NCI-H510A (cell line): Measurements from ENCODE around the gene CEP192.
"Not testable (repeated sequence)": the region's sequence is repeated elsewhere in the genome, so short reads cannot be mapped to it uniquely, and the experiment has no call there.

ENCODE experiments used
- DNase-seq: peaks from one replicate; lab custom pipeline; 2025; lab: John Stamatoyannopoulos, UW

CEP192 gene

DNA sequence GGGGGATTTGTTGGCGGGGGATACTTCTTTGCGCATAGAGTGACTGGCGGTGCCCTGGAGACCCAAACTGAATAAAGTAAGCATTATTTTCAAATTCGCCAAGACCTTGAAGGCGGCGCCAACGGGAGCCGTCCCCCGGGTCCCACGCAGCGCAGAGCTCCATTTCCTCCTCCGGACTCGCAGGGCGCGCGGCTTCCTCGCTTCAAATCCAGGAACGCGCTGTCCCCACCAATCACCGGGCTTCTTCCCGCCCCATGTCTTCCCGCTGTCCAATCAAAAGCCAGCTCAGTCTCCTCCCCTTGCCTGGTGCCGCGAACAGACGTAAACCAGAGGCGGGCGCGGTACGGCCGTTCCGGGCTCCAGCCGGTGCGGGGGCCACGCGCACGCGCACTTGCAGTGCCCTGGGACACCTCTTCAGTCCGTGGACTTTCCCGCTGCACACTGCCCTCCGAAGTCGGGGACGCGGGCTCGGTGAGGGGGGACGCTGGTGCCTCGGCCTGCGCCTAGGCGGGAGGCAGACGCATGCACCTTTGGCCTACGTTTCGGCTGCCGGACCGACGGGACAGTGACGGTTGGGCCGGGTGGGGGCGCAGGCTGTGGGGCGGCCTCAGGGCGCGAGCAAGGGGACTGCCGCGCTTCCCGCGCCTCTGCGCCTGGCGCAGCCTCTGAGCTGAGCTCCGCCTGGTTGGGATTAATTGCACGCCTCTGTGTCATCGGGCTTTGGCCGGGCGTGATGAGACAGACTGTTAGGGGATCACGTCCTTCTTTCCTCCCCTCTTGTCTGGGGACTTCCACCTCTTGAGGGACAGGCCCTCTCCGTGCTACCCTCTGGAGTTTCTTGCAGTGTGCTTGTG lies at the start of gene CEP192:
TSS of gene CEP192 (plus strand) at position 396 of the 854 bp plus-strand sequence. CDS start 8,063 bp downstream, outside the sequence.
- DNase-seq = peak; percentile 88

DNA sequence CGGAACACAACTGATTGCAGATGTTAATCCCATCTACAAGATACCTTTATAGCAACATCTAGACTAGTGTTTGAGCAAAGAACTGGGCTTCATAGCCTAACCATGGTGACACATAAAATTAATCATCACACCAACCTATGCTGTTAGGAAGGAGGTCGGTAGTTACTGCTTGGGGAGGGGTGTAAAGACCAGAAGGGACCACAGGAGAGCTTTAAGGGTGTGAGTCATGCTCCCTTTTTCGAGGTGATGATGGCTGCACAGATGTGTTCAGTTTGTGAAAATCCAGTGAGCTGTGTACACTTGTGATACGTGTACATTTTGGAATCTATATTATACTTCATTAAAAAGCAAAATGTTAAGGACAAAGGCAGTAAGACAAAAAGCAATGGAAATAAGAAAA lies 47.9 kb upstream of the CEP192 start:
- DNase-seq = no peak

- no peak for DNase-seq
Measured at GRCh38 chr18:12944709-12945108, 46.5 kb upstream of the CEP192 start.

DNA sequence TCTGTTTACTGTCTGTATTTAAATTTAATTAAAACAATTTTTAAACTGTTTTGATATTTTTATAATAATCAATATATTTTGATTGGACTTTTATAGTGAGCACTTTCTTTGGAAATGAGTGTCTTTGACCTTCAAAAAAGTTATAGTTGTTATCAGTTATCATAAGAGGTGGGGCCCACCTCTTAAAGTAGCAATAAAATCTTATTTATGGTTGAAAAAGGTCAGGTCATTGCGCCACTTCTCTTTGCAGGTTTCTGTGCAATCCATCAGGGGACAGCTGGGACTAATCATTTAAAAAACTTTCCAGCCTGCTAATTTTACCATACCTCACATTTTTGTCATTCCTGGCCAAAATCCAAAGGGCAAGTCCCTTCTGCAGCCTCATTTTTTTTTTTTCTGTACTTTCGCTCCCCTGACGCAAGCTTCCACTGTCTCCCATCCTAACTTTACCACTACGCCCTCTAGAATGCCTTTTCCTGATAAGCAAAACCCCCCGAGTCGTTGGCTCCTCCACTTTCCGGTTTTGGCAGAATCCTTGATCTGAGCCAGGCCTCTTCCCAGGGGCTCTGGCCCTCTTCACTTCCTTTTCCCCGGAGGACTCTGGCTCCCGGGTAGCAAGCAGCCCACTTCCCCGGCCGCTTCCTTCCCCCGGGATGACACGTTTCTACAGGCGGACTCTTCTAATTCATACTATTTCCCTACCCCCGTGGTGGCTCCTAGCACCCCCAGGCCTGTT lies 44.4 kb upstream of the CEP192 start:
- DNase-seq = no peak

DNA sequence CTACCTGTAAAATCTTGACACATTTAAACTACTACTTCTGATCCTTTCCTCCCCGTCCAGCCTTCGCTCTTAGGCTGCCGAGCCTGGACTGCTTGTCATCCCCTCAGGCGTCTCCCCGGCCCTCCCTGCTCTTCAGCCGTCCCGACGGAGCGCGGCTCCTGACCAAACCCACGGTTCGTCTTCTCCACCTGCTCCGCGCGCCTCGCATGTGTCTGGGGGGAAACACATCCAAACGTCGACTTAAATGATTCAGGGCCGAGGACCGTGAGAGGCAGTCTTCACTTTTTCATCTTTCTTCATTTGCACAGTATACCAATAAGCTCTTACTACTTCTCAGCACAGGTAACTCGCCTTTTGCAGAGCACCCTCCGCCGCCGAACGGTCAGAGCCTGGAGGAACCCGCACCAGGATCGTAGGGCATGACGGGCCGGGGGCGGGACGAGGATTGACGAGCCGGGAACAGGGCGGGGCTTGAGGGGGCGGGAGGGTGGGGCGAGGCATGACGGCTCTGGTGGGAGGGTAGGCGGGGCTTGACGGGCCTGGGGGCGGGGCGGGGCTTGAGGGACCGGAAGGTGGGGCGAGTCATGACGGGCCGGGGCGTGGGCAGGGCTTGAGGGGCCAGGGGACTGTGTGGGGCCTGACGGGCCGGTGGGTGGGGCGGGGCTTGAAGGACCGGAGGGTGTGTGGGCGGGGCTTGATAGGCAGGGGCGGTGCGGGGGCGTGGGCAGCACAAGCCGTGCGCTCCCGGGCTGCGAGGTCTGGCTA lies 43.7 kb upstream of the CEP192 start, which contains the start of gene SEH1L:
TSS of gene SEH1L (plus strand) at position 727 of the 765 bp plus-strand sequence. CDS start 111 bp downstream, outside the sequence.
- peak; percentile 96 for DNase-seq

DNA sequence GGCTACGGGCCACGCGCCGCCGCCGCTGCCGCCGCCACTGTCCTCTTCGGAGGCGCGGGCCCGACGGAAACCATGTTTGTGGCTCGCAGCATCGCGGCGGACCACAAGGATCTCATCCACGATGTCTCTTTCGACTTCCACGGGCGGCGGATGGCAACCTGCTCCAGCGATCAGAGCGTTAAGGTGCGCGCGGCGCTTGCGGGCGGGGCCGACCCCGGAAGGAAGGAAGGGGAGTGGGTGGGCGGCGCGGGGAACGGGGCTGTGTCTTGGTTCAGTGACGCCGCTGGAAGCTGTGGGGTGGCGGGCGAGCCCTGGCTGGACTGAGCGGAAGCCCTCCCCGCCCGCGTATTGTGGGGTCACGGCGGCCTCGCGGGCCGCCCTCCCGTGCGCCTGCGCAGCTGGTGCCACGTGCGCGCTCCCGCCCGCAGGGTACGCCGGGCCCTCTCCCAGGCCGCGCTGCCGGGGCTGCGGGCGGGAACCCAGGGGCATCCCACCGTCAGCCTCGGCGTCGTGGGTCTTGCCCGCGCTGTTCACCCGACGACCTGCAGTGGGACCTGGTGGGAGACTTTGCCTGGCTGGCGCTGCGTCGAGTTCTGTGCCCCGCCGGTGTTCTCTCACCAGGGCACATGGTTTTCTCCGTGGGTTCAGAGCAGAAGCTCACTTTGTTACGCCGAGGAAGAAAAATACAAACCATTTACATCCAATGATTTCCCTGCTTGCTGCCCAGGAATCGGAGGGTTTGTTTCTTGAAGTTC lies 42.9 kb upstream of the CEP192 start:
- peak; percentile 53 for DNase-seq

DNA sequence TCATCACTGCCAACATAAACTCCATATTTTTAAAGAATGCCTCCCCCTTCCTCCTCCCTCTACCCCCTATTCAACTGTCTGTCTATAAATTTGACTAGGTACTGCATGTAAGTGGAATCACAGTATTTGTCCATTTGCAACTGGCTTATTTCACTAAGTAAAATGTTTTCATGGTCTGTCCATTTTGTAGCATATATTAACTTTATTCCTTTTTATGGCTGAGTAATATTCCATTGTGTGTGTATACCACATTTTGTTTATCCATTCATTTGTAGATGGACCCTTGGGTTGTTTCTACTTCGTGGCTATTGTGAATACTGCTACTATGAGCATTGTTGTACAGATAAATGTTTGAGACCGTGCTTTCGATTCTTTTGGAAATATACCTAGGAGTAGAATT lies 32.7 kb upstream of the CEP192 start:
- no peak for DNase-seq

DNA sequence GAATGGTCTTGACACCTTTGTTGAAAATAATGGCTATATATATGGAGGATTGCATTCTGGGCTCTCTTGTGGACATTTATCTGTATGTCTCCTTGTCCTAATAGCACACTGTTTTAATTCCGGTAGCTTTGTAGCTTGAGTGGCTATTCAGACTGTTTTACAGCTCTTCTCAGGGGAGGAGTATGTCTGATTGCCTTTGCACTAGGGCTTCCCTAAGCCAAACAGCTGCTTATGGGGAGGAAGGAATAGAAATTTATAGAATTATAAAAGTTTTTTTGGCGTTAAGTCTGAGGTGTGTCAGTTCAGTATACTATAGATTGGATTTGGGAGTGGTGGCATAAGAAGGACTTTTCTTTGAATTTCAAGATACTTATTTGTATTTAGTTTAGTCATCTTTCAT lies 30.8 kb upstream of the CEP192 start:
- DNase-seq = no peak

DNA sequence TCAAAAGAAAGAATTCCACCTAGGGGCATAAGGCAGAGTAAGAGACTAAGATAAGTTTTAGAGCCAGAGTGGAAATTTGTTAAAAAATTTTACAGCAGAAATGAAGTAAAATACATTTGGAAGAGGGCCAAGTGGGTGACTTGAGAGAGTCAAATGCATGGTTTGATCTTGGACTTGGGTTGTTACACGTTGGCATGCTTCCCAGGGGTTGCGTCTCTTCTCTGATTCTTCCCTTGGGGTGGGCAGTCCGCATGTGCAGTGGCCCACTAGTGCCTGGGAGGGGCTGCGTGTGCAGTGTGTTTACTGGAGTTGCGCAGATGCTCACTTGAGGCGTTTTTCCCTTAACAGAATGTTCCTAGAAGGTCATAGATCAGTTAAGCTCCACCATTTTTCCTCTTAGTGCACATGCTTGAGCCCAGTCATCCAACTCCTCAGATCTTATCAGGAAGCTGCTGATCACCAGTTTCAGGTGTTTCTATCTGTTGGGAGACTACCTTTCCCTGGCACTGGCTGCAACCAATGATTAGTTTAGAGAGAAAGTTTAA lies 30.2 kb upstream of the CEP192 start:
- DNase-seq = no peak

- no peak for DNase-seq
Measured at GRCh38 chr18:12963069-12963468, 28.1 kb upstream of the CEP192 start.

GRCh38 chr18:12968115-12968514 lies 23.0 kb upstream of the CEP192 start:
- no peak for DNase-seq

- no peak for DNase-seq
Measured at GRCh38 chr18:12968619-12969018, 22.5 kb upstream of the CEP192 start.

DNA sequence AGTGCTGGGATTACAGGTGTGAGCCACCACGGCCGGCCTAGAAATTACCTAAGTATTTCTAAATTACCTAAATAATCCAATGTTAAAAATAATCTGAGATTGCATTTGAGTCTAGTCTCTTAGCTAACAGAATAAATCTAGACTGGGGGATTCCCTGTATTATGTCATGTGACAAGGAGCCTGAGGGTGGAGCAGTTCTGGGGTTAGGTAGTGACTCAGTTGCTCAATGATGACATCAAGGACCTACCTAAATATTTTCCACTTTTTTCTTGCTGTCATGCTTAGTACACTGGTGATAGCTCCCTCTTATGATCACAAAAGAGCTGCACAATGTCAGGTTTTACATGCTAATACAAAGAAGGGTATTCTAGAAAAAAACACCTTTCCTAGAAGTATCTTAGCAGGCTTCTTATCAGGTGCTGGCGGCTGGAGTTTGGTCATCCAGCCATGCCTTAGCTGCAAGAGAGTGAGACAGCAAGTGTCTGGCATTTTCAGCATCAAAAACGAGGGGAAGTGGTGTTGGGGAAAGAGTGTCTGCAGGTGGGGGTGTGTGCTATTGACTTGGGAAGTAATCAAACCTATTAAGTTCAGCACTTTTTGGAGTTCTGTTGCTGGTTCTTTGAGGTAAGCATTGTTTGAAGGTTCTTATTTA lies 17.5 kb upstream of the CEP192 start:
- no peak for DNase-seq

DNA sequence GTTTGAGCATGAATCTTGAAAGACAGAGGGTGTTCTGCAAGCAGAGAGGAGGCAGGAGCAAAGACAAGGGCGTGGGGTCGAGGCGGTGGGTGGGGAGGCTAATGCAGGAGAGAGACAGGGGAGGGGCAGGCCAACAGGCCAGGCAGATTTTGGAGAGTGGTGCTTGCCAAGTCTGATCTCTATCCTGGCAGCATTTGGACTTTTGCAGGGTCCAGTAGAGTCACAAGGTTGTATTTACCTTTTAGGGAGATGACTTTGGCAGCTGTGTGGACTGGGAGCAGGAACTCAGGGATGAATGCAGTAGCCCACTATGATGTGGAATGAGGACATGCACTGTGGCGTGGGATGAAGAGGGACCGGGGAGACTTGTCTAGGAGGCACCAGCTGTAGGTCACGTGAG lies 15.7 kb upstream of the CEP192 start:
- no peak for DNase-seq

DNA sequence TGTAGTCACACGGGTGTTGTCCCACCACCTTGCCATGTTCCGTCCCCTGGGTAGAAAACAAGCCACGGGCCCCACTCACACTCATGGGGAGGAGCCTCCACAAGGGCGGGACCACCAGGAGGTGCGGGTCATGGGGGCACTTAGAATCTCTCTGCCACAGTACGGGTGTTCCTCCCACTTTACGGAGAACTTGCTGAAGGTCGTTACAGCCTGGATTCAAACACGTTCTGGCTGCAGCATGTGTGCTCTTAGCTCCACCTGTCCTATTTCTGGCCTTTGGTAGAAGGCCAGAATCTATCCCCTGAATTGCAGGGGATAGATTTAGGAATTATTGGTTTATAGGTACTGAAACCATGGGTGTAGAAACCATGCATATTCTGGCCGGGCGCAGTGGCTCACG lies 14.9 kb upstream of the CEP192 start:
- DNase-seq = no peak

- not testable (repeated sequence) for DNase-seq
Measured at GRCh38 chr18:12980065-12980464, 11.1 kb upstream of the CEP192 start.

DNA sequence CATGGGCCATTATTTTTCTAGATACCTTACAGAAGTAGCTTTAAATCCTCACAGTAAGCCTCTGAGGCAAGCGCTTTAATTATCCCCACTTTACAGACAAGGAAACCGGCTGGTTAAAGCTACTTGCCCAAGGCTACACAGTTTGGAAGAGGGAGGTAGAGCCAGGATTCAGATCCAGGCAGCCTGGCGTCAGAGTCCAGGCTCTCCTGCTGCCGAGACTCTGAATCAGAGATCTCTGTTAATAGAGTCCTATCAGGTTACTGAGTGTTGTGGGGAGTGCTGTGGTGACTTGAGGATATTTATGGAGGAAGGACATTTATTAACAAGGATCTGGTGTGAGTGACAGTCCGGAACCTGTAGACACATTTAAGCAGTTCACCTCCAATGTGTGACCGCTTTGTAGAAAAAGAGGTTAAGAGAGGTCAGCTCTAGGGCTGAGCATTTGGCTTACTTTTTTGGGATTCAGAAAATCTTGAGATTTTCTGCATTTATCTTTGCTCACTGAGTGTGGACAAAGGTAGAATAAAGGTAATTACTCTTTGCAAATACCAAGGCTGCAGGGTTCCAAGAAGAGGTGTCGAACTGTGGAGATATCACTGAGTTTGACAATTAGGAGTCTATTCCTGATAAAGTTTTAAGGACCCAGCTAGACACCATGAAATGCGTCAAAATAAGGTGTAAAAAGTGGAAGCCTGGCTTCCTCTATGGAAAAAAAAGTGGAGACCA lies 1.6 kb upstream of the CEP192 start:
- DNase-seq = no peak

DNA sequence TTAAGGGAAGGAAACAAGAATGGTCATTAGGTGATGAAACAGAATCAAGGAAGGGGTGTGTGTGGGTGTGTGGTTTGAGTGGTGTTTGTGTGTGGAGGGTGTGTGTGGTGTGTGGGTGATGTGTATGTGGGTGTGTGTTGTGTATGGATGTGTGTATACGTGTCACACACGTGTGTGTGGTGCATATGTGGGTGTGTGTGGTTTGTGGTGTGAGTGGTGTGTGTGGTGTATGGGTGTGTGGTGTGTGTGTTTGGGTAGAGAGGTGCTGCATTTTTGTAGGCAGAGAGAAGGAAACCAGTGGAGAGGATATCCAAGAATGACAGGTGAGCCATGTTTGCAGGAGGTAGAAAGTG lies 1.1 kb upstream of the CEP192 start:
- DNase-seq = no peak

- DNase-seq = no peak
Measured at GRCh38 chr18:12990641-12990966, 558 bp upstream of the CEP192 start.

DNA sequence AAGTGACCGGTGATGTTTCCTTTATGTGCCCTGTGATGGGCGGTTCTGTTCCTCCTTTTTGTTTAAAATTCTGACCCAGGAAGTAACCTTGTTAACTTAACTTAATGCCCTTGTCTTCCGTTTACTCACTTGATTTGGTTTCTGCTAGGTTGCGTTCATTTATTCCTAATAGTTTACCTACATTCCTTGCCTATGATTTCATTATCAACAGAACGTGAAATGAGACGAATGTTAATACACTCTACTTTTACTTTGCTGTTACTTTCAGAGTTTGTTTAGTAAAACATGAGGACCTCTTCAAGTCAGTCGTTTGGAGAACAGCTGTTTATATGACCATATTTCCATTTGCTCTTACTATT lies 638 bp downstream of the CEP192 start:
- no peak for DNase-seq

DNA sequence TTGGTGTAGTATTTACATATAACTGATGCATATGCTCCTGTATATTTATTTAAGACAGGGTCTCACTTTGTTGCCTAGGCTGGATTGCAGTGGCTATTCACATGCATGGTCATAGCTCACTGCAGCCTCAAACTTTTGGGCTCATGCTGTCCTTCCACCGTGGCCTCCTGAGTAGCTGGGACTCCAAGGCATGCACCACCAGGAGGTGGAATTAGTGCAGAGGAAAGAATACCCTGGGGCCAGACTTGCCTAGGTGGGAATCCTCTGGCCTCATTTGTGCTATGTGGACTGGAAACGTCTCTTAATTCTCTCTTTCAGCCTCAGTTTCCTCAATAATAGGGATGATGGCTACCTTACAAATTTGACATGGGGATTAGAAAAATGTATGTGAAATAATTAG lies 2.3 kb downstream of the CEP192 start:
- no peak for DNase-seq
